OCI-LY3 (cell line): ENCODE measurements around the gene DOCK1.

Experiments
- CTCF ChIP-seq: fragments of 200-600, 300-600 bp; sonication (generic); IDR thresholded peaks from 2 replicates; pipeline ENCODE4 v1.5.1; 2014; ENCODE audit warnings: antibody characterized with exemption, low read length, low read depth
- EZH2phosphoT487 ChIP-seq: fragments of 200-600 bp; shearing (Covaris generic); IDR thresholded peaks from 2 replicates; pipeline ENCODE4 v1.6.1; 2018; ENCODE audit warnings: antibody characterized with exemption, mixed run types, low read depth

DNA sequence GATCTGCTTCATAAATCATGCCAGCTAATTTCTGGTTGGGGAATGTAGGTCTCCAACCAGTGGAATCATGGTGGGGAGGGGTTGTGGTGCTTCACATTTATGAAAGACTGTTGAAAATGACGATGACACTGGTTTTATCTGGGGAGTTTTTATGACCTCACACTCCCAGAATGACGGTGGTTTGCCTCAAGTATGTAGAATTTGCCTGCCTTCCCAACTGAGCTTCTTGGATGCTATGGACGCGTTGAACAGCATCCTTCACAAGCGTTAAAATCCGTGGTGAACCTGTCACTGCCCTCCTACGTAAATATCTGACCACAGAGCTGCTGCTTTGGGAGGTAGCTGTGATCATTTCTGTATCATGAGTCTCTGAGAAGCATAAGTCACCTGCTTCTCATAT lies 287.9 kb downstream of the DOCK1 start:
- TF ChIP-seq CTCF (no peak), EZH2phosphoT487 (no peak)
